DOHH2 (cell line): ENCODE data around the gene KRTAP10-2.

Source experiments
- H3F3A ChIP-seq: fragments of 200-600 bp; sonication (generic), shearing (Covaris generic); 2 replicates; pipeline ENCODE4 v1.6.0; 2016; ENCODE audit warnings: antibody characterized with exemption, mild to moderate bottlenecking; ENCODE audit not compliant: control insufficient read depth, insufficient read depth
- H3K27ac ChIP-seq: fragments of 200-600 bp; sonication (generic); 2 replicates; pipeline ENCODE4 v1.5.1; 2014; ENCODE audit warnings: low read depth, mild to moderate bottlenecking, low read length, moderate library complexity
- H3K27me3 ChIP-seq: fragments of 200-600 bp; sonication (generic); 2 replicates; pipeline ENCODE4 v1.6.1; 2014; ENCODE audit warnings: mild to moderate bottlenecking, low read length, mixed read lengths; ENCODE audit not compliant: control insufficient read depth
- H3K36me3 ChIP-seq: fragments of 200-600 bp; sonication (generic); 2 replicates; pipeline ENCODE4 v1.6.1; 2014; ENCODE audit warnings: mild to moderate bottlenecking, low read length, moderate library complexity, mixed read lengths; ENCODE audit not compliant: control insufficient read depth
- H3K4me1 ChIP-seq: fragments of 200-600 bp; sonication (generic); 2 replicates; pipeline ENCODE4 v1.6.1; 2014; ENCODE audit warnings: mild to moderate bottlenecking, low read length, mixed read lengths; ENCODE audit not compliant: control insufficient read depth
- H3K4me2 ChIP-seq: fragments of 200-600 bp; sonication (generic); 2 replicates; pipeline ENCODE4 v1.6.0; 2014; ENCODE audit warnings: mild to moderate bottlenecking, low read length, moderate library complexity
- H3K4me3 ChIP-seq: fragments of 200-600 bp; sonication (generic); 2 replicates; pipeline ENCODE4 v1.5.1; 2014; ENCODE audit warnings: mild to moderate bottlenecking, low read length, mixed read lengths
- H3K79me2 ChIP-seq: fragments of 200-600 bp; sonication (generic); 2 replicates; pipeline ENCODE4 v1.6.1; 2014; ENCODE audit warnings: mild to moderate bottlenecking, low read length, mixed read lengths; ENCODE audit not compliant: control insufficient read depth
- H3K9me2 ChIP-seq: fragments of 200-600 bp; sonication (generic); replicated peaks from 2 replicates; pipeline ENCODE4 v1.6.1; 2014; ENCODE audit warnings: mild to moderate bottlenecking, low read length, mixed read lengths; ENCODE audit not compliant: control insufficient read depth
- H3K9me3 ChIP-seq: fragments of 200-600 bp; sonication (generic); 2 replicates; pipeline ENCODE4 v1.6.1; 2014; ENCODE audit warnings: antibody characterized with exemption, low read length, mixed read lengths; ENCODE audit not compliant: control insufficient read depth, insufficient read depth
- H4K20me1 ChIP-seq: fragments of 200-600 bp; sonication (generic); 2 replicates; pipeline ENCODE4 v1.6.0; 2014; ENCODE audit warnings: low read depth, mild to moderate bottlenecking, antibody characterized with exemption, low read length, moderate library complexity; ENCODE audit not compliant: control insufficient read depth, insufficient read depth
- CTCF ChIP-seq: fragments of 200-600 bp; sonication (generic); IDR thresholded peaks from one replicate; pipeline ENCODE4 v1.5.1; 2014; ENCODE audit warnings: antibody characterized with exemption, mild to moderate bottlenecking, low read depth, low read length; ENCODE audit not compliant: poor library complexity, severe bottlenecking
- EZH2phosphoT487 ChIP-seq: fragments of 200-600 bp; sonication (generic); IDR thresholded peaks from 2 replicates; pipeline ENCODE4 v1.6.1; 2017; ENCODE audit warnings: borderline replicate concordance, mild to moderate bottlenecking, antibody characterized with exemption, low read length, moderate library complexity, mixed read lengths

The KRTAP10-2 gene

GRCh38 chr21:44530221-44530902 lies 20.9 kb downstream of the KRTAP10-2 start:
- TF ChIP-seq EZH2phosphoT487 (no peak), CTCF (no peak)
- Histone ChIP-seq H3K4me2 (no peak overlapping the region), H3K79me2 (no peaks in the 10 kb centered on the region)

GRCh38 chr21:44529503-44530125 lies 21.7 kb downstream of the KRTAP10-2 start:
- Histone ChIP-seq H3K79me2 (no peaks in the 10 kb centered on the region), H3K27ac (no peak overlapping the region), H3K9me2 (no peaks in the 10 kb centered on the region), H3K9me3 (peaks cover 4% of the 10 kb centered on the region; the same call in 1 of the 2 replicates), H3K27me3 (no peaks in the 10 kb centered on the region), H3K4me1 (no peaks in the 10 kb centered on the region), H4K20me1 (no peaks in the 10 kb centered on the region), H3F3A (no peaks in the 10 kb centered on the region), H3K36me3 (no peaks in the 10 kb centered on the region), H3K4me3 (no peak overlapping the region), H3K4me2 (no peak overlapping the region)
- TF ChIP-seq EZH2phosphoT487 (no peak), CTCF (no peak)

More at GRCh38 chr21:44530221-44530902, 20.9 kb downstream of the KRTAP10-2 start:
- Histone ChIP-seq H3K27me3 (no peaks in the 10 kb centered on the region), H3K4me1 (no peaks in the 10 kb centered on the region), H3F3A (no peaks in the 10 kb centered on the region), H3K27ac (no peak overlapping the region), H3K36me3 (no peaks in the 10 kb centered on the region), H3K9me3 (no peaks in the 10 kb centered on the region), H3K9me2 (no peaks in the 10 kb centered on the region), H4K20me1 (no peaks in the 10 kb centered on the region), H3K4me3 (no peak overlapping the region)

GRCh38 chr21:44529011-44529421 lies 22.3 kb downstream of the KRTAP10-2 start:
- peaks cover 10% of the 10 kb centered on the region; the same call in 1 of the 2 replicates for H3K9me3 ChIP-seq
- no peak overlapping the region for H3K4me2 ChIP-seq
- no peaks in the 10 kb centered on the region for H4K20me1 ChIP-seq
- H3K4me1 ChIP-seq: no peaks in the 10 kb centered on the region
- no peaks in the 10 kb centered on the region for H3K9me2 ChIP-seq
- no peaks in the 10 kb centered on the region for H3F3A ChIP-seq
- no peaks in the 10 kb centered on the region for H3K36me3 ChIP-seq
- TF ChIP-seq EZH2phosphoT487 (no peak), CTCF (no peak)
- no peaks in the 10 kb centered on the region for H3K79me2 ChIP-seq
- no peak overlapping the region for H3K4me3 ChIP-seq
- H3K27me3 ChIP-seq: no peaks in the 10 kb centered on the region
- no peak overlapping the region for H3K27ac ChIP-seq
